HG02642 (cell line): Measurements from ENCODE around the gene PARG.
"Not testable (repeated sequence)": the region's sequence is repeated elsewhere in the genome, so short reads cannot be mapped to it uniquely, and the experiment has no call there.

Source experiments
- ATAC-seq: cut with Tn5 transposase; IDR thresholded peaks from one replicate; pipeline ENCODE4 v1.9.1; 2021; ENCODE audit warnings: mild to moderate bottlenecking; ENCODE audit not compliant: unreplicated experiment, poor library complexity

The PARG gene

GRCh38 chr10:49908290-49909080 is 33.3 kb downstream of the PARG start:
- not testable (repeated sequence) for ATAC-seq

GRCh38 chr10:49903829-49904228 is 38.0 kb downstream of the PARG start:
- not testable (repeated sequence) for ATAC-seq

- not testable (repeated sequence) for ATAC-seq
Observed at GRCh38 chr10:49900406-49900805, 41.4 kb downstream of the PARG start.

GRCh38 chr10:49899999-49900398 is 41.8 kb downstream of the PARG start:
- ATAC-seq = not testable (repeated sequence)

- not testable (repeated sequence) for ATAC-seq
Observed at GRCh38 chr10:49890025-49890424, 51.8 kb downstream of the PARG start.

GRCh38 chr10:49884739-49885331 is 57.0 kb downstream of the PARG start:
- not testable (repeated sequence) for ATAC-seq

- ATAC-seq = not testable (repeated sequence)
Observed at GRCh38 chr10:49883852-49884251, 58.0 kb downstream of the PARG start.

- not testable (repeated sequence) for ATAC-seq
Observed at GRCh38 chr10:49882327-49882726, 59.5 kb downstream of the PARG start.

GRCh38 chr10:49872740-49873139 is 69.1 kb downstream of the PARG start:
- not testable (repeated sequence) for ATAC-seq

GRCh38 chr10:49871462-49871861 is 70.4 kb downstream of the PARG start:
- not testable (repeated sequence) for ATAC-seq

- not testable (repeated sequence) for ATAC-seq
Observed at GRCh38 chr10:49859933-49860332, 81.9 kb downstream of the PARG start.

- ATAC-seq = not testable (repeated sequence)
Observed at GRCh38 chr10:49858697-49859382, 83.0 kb downstream of the PARG start.

GRCh38 chr10:49849520-49849919 is 92.3 kb downstream of the PARG start:
- ATAC-seq = not testable (repeated sequence)

GRCh38 chr10:49844775-49845595 is 96.8 kb downstream of the PARG start:
- no peak for ATAC-seq

- ATAC-seq = not testable (repeated sequence)
Observed at GRCh38 chr10:49842333-49842628, 99.5 kb downstream of the PARG start.

GRCh38 chr10:49841615-49842332 is 100.1 kb downstream of the PARG start:
- no peak for ATAC-seq

- ATAC-seq = no peak
Observed at GRCh38 chr10:49837685-49838084, 104.1 kb downstream of the PARG start.

- ATAC-seq = no peak
Observed at GRCh38 chr10:49837051-49837478, 104.8 kb downstream of the PARG start.

GRCh38 chr10:49834976-49835375 is 106.9 kb downstream of the PARG start:
- ATAC-seq = no peak

GRCh38 chr10:49834201-49834600 is 107.6 kb downstream of the PARG start:
- no peak for ATAC-seq
